ENCODE measurements around the gene METTL23.
A peak's percentile ranks its signal among the peaks of the same experiment; 100 is the strongest.
"Not testable (repeated sequence)": the region's sequence is repeated elsewhere in the genome, so short reads cannot be mapped to it uniquely, and the experiment has no call there.

The METTL23 gene

GRCh38 chr17:76742958-76743357, 16.3 kb downstream of the METTL23 start:
- H3K27ac ChIP-seq (ENCODE audit: low read depth, low read length), result no peak overlapping the region
- H3K4me1 ChIP-seq (ENCODE audit: control insufficient read depth in 1 of 2, insufficient read depth in 2 of 2, low read length in 2 of 2), result peaks cover 13 to 15% of the 10 kb centered on the region in 2 donors
- H3K36me3 ChIP-seq (ENCODE audit: control insufficient read depth in 1 of 2, insufficient read depth in 2 of 2, low read length in 2 of 2), result peaks cover 13 to 39% of the 10 kb centered on the region in 2 donors
- H3K4me3 ChIP-seq (ENCODE audit: low read depth in 1 of 2, low read length in 2 of 2), result no peak overlapping the region
- H3K27me3 ChIP-seq (ENCODE audit: control insufficient read depth in 1 of 2, insufficient read depth in 2 of 2, low read length in 2 of 2), result no peaks in the 10 kb centered on the region
- H3K9me3 ChIP-seq (ENCODE audit: control insufficient read depth in 1 of 2, low read length in 2 of 2), result no peaks in the 10 kb centered on the region
- H3K9ac ChIP-seq (ENCODE audit: low read depth in 1 of 2, low read length in 2 of 2), result no peak overlapping the region

DNA sequence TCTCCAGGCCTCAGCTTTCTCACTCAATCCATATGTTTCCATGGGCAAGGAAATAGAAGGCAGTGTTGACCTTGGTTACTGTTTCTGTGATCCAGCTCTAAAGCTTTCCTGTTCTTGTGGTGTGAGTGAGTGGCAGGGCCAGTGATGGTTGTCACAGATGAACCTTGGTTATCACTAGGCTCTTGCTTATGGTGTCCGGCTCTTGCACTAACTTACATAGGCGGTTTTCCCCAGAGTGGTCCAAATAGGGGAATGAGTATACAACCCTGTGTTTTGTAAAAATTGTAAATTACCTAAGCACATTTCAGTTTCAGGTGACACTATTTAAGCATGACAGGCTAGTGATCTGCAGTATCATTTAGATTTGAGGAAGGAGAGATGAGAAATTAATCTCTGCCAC, 18.1 kb downstream of the METTL23 start:
- Histone ChIP-seq H3K36me3 (ENCODE audit: control insufficient read depth in 1 of 2, insufficient read depth in 2 of 2, low read length in 2 of 2) (peaks cover 13 to 39% of the 10 kb centered on the region in 2 donors), H3K9me3 (ENCODE audit: control insufficient read depth in 1 of 2, low read length in 2 of 2) (no peaks in the 10 kb centered on the region), H3K4me3 (ENCODE audit: low read depth in 1 of 2, low read length in 2 of 2) (no peak overlapping the region), H3K4me1 (ENCODE audit: control insufficient read depth in 1 of 2, insufficient read depth in 2 of 2, low read length in 2 of 2) (peaks cover 0 to 3% of the 10 kb centered on the region in 2 donors), H3K27ac (ENCODE audit: low read depth, low read length) (no peak overlapping the region), H3K27me3 (ENCODE audit: control insufficient read depth in 1 of 2, insufficient read depth in 2 of 2, low read length in 2 of 2) (no peaks in the 10 kb centered on the region), H3K9ac (ENCODE audit: low read depth in 1 of 2, low read length in 2 of 2) (no peak overlapping the region)

GRCh38 chr17:76745785-76746184, 19.1 kb downstream of the METTL23 start:
- not testable (repeated sequence) for H3K27me3 ChIP-seq (ENCODE audit: control insufficient read depth in 1 of 2, insufficient read depth in 2 of 2, low read length in 2 of 2); H3K9ac ChIP-seq (ENCODE audit: low read depth in 1 of 2, low read length in 2 of 2); H3K9me3 ChIP-seq (ENCODE audit: control insufficient read depth in 1 of 2, low read length in 2 of 2); H3K4me1 ChIP-seq (ENCODE audit: control insufficient read depth in 1 of 2, insufficient read depth in 2 of 2, low read length in 2 of 2); H3K27ac ChIP-seq (ENCODE audit: low read depth, low read length); H3K4me3 ChIP-seq (ENCODE audit: low read depth in 1 of 2, low read length in 2 of 2)
- H3K36me3 ChIP-seq (ENCODE audit: control insufficient read depth in 1 of 2, insufficient read depth in 2 of 2, low read length in 2 of 2), result peaks cover 13 to 39% of the 10 kb centered on the region in 2 donors

DNA sequence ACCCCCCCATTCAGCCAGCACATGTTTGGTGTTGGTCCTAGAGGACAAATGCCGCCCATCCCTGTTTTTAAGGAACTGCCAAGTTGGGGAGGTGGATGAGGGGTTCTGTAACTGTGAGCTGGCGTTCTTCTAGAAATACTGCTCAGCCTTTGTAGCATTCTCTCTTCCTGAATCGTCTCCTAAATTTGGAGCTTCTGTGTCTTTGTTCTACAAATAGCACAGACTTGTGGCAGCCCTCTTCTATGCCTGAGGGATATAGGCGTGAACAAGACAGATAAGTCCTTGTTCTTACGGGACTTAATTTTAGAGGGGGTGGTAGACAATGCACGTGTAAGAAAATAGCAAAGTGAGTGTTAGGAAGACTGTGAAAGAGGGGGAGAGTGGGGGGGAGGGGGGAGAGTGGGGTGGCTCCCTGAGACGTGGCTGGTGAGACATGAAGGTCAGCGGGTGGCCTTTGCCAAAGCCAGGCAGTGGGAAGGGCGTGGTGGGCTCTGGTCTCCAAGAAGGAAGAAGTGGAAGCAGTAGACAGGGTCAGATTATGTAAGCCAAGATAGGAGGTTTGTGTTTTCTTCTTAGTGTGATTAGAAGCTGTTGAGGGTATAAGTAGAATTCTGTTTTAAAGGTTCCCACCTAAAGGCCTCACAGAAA, 21.2 kb downstream of the METTL23 start:
- H3K4me1 ChIP-seq (ENCODE audit: control insufficient read depth in 1 of 2, insufficient read depth in 2 of 2, low read length in 2 of 2), result no peaks in the 10 kb centered on the region
- no peaks in the 10 kb centered on the region for H3K9me3 ChIP-seq (ENCODE audit: control insufficient read depth in 1 of 2, low read length in 2 of 2)
- peaks cover 13 to 35% of the 10 kb centered on the region in 2 donors for H3K36me3 ChIP-seq (ENCODE audit: control insufficient read depth in 1 of 2, insufficient read depth in 2 of 2, low read length in 2 of 2)
- H3K27ac ChIP-seq (ENCODE audit: low read depth, low read length), result no peak overlapping the region
- H3K27me3 ChIP-seq (ENCODE audit: control insufficient read depth in 1 of 2, insufficient read depth in 2 of 2, low read length in 2 of 2), result no peaks in the 10 kb centered on the region
- no peak overlapping the region for H3K9ac ChIP-seq (ENCODE audit: low read depth in 1 of 2, low read length in 2 of 2)
- no peak overlapping the region for H3K4me3 ChIP-seq (ENCODE audit: low read depth in 1 of 2, low read length in 2 of 2)

- H3K27me3 ChIP-seq (ENCODE audit: control insufficient read depth in 1 of 2, insufficient read depth in 2 of 2, low read length in 2 of 2), result no peaks in the 10 kb centered on the region
- no peaks in the 10 kb centered on the region for H3K4me1 ChIP-seq (ENCODE audit: control insufficient read depth in 1 of 2, insufficient read depth in 2 of 2, low read length in 2 of 2)
- no peak overlapping the region for H3K27ac ChIP-seq (ENCODE audit: low read depth, low read length)
- no peak overlapping the region for H3K9ac ChIP-seq (ENCODE audit: low read depth in 1 of 2, low read length in 2 of 2)
- peaks cover 13 to 32% of the 10 kb centered on the region in 2 donors for H3K36me3 ChIP-seq (ENCODE audit: control insufficient read depth in 1 of 2, insufficient read depth in 2 of 2, low read length in 2 of 2)
- no peaks in the 10 kb centered on the region for H3K9me3 ChIP-seq (ENCODE audit: control insufficient read depth in 1 of 2, low read length in 2 of 2)
- no peak overlapping the region for H3K4me3 ChIP-seq (ENCODE audit: low read depth in 1 of 2, low read length in 2 of 2)
Measured at GRCh38 chr17:76748657-76749056, 22.0 kb downstream of the METTL23 start.

DNA sequence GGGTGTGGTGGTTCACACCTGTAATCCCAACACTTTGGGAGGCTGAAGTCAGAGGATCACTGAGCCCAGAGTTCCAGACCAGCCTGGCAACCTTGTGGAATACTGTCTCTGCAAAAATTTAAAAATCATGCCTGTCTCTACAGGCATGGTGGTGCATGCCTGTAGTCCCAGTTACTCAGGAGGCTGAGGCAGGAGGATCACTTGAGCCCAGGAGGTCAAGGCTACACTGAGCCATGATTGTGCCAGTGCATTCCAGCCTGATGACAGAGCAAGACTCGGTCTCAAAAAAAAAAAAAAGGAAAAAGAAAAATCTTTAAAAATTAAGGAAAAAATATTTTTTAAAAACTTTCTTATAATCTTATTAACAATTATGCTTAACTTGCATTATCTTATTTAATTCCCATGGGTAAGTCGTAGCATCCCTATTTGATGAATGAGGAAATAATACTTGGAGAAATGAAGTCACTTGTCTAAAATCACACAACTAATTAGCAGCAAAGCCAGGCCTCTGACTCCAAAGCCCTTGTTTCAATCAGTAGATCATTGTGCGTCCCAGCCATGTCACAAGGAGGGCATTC, 24.9 kb downstream of the METTL23 start:
- Histone ChIP-seq H3K4me3 (ENCODE audit: low read depth in 1 of 2, low read length in 2 of 2) (no peak overlapping the region), H3K9me3 (ENCODE audit: control insufficient read depth in 1 of 2, low read length in 2 of 2) (no peaks in the 10 kb centered on the region), H3K27ac (ENCODE audit: low read depth, low read length) (no peak overlapping the region), H3K36me3 (ENCODE audit: control insufficient read depth in 1 of 2, insufficient read depth in 2 of 2, low read length in 2 of 2) (peaks cover 1 to 13% of the 10 kb centered on the region in 2 donors), H3K9ac (ENCODE audit: low read depth in 1 of 2, low read length in 2 of 2) (no peak overlapping the region), H3K4me1 (ENCODE audit: control insufficient read depth in 1 of 2, insufficient read depth in 2 of 2, low read length in 2 of 2) (no peaks in the 10 kb centered on the region), H3K27me3 (ENCODE audit: control insufficient read depth in 1 of 2, insufficient read depth in 2 of 2, low read length in 2 of 2) (no peaks in the 10 kb centered on the region)

DNA sequence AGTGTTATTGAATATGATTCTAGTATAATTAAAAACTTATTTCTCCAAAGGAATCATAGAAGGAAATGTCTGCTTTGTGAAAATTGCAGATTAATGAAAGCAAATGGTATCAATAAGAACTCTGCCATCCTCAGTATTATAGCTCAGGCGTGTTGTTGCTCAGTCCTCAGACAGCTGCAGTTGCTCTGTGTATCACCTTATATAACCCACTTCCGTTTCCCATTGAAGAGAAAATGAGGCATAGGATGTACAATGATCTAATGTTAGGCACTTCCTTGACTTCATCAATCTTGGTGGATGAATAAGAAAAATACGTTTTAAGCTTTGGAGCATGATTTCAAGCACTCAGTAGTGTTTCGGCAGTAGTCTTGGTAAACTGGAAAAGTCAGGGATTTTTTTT, 25.4 kb downstream of the METTL23 start:
- Histone ChIP-seq H3K4me1 (ENCODE audit: control insufficient read depth in 1 of 2, insufficient read depth in 2 of 2, low read length in 2 of 2) (no peaks in the 10 kb centered on the region), H3K27ac (ENCODE audit: low read depth, low read length) (no peak overlapping the region), H3K27me3 (ENCODE audit: control insufficient read depth in 1 of 2, insufficient read depth in 2 of 2, low read length in 2 of 2) (no peaks in the 10 kb centered on the region), H3K4me3 (ENCODE audit: low read depth in 1 of 2, low read length in 2 of 2) (no peak overlapping the region), H3K36me3 (ENCODE audit: control insufficient read depth in 1 of 2, insufficient read depth in 2 of 2, low read length in 2 of 2) (peaks cover 0 to 15% of the 10 kb centered on the region in 2 donors), H3K9me3 (ENCODE audit: control insufficient read depth in 1 of 2, low read length in 2 of 2) (no peaks in the 10 kb centered on the region), H3K9ac (ENCODE audit: low read depth in 1 of 2, low read length in 2 of 2) (no peak overlapping the region)

GRCh38 chr17:76753061-76753961, 26.7 kb downstream of the METTL23 start:
- no peak overlapping the region for H3K27ac ChIP-seq (ENCODE audit: low read depth, low read length)

GRCh38 chr17:76755285-76755684, 28.6 kb downstream of the METTL23 start:
- no peaks in the 10 kb centered on the region for H3K4me1 ChIP-seq (ENCODE audit: control insufficient read depth in 1 of 2, insufficient read depth in 2 of 2, low read length in 2 of 2)
- no peaks in the 10 kb centered on the region for H3K9me3 ChIP-seq (ENCODE audit: control insufficient read depth in 1 of 2, low read length in 2 of 2)
- peaks cover 0 to 20% of the 10 kb centered on the region in 2 donors for H3K36me3 ChIP-seq (ENCODE audit: control insufficient read depth in 1 of 2, insufficient read depth in 2 of 2, low read length in 2 of 2)
- no peak overlapping the region for H3K9ac ChIP-seq (ENCODE audit: low read depth in 1 of 2, low read length in 2 of 2)
- H3K27ac ChIP-seq (ENCODE audit: low read depth, low read length), result no peak overlapping the region
- no peaks in the 10 kb centered on the region for H3K27me3 ChIP-seq (ENCODE audit: control insufficient read depth in 1 of 2, insufficient read depth in 2 of 2, low read length in 2 of 2)
- H3K4me3 ChIP-seq (ENCODE audit: low read depth in 1 of 2, low read length in 2 of 2), result no peak overlapping the region

More at GRCh38 chr17:76753061-76753961, 26.7 kb downstream of the METTL23 start:
- H3K36me3 ChIP-seq (ENCODE audit: control insufficient read depth in 1 of 2, insufficient read depth in 2 of 2, low read length in 2 of 2), result peaks cover 0 to 20% of the 10 kb centered on the region in 2 donors
- H3K4me3 ChIP-seq (ENCODE audit: low read depth in 1 of 2, low read length in 2 of 2), result peak overlapping the region; percentile 14 to 41
- H3K4me1 ChIP-seq (ENCODE audit: control insufficient read depth in 1 of 2, insufficient read depth in 2 of 2, low read length in 2 of 2), result no peaks in the 10 kb centered on the region
- H3K9me3 ChIP-seq (ENCODE audit: control insufficient read depth in 1 of 2, low read length in 2 of 2), result no peaks in the 10 kb centered on the region
- H3K27me3 ChIP-seq (ENCODE audit: control insufficient read depth in 1 of 2, insufficient read depth in 2 of 2, low read length in 2 of 2), result no peaks in the 10 kb centered on the region
- peak overlapping the region in 1 of 2 donors; percentile 28 for H3K9ac ChIP-seq (ENCODE audit: low read depth in 1 of 2, low read length in 2 of 2)

- H3K9me3 ChIP-seq (ENCODE audit: control insufficient read depth in 1 of 2, low read length in 2 of 2), result no peaks in the 10 kb centered on the region
- no peak overlapping the region for H3K27ac ChIP-seq (ENCODE audit: low read depth, low read length)
- H3K27me3 ChIP-seq (ENCODE audit: control insufficient read depth in 1 of 2, insufficient read depth in 2 of 2, low read length in 2 of 2), result no peaks in the 10 kb centered on the region
- peaks cover 0 to 15% of the 10 kb centered on the region in 2 donors for H3K36me3 ChIP-seq (ENCODE audit: control insufficient read depth in 1 of 2, insufficient read depth in 2 of 2, low read length in 2 of 2)
- no peaks in the 10 kb centered on the region for H3K4me1 ChIP-seq (ENCODE audit: control insufficient read depth in 1 of 2, insufficient read depth in 2 of 2, low read length in 2 of 2)
- H3K4me3 ChIP-seq (ENCODE audit: low read depth in 1 of 2, low read length in 2 of 2), result no peak overlapping the region
- H3K9ac ChIP-seq (ENCODE audit: low read depth in 1 of 2, low read length in 2 of 2), result no peak overlapping the region
Measured at GRCh38 chr17:76757256-76757655, 30.6 kb downstream of the METTL23 start.
